SK-N-SH (cell line): ENCODE data around the gene GUCY1A1. TPM values are rescaled to one million over a fixed set of nuclear protein-coding genes. Genes with fewer than 3 reads are reported as not detected.

Experiments used
- CTCF ChIA-PET: fragments of 300-600, 350-600 bp; formaldehyde crosslinking; extraction: SDS; loops from one replicate; lab custom pipeline; 2021; lab: Yijun Ruan, JAX
- POLR2A ChIA-PET: fragments of 350-600 bp; sonication (Branson Sonifier 250); formaldehyde crosslinking; extraction: SDS; loops from one replicate; lab custom pipeline; 2020; ENCODE audit warnings: antibody characterized with exemption, inconsistent platforms; lab: Yijun Ruan, JAX
- DNase-seq: peaks from one replicate; pipeline ENCODE4 v3.0.0; 2012
- H2AFZ ChIP-seq: fragments of 200-600 bp; sonication (generic); 2 replicates; pipeline ENCODE4 v1.8.1; 2016; ENCODE audit warnings: antibody characterized with exemption, mild to moderate bottlenecking, low read depth
- H3F3A ChIP-seq: fragments of 200-600 bp; sonication (generic); replicated peaks from 2 replicates; pipeline ENCODE3; 2016; ENCODE audit warnings: antibody characterized with exemption, mild to moderate bottlenecking; ENCODE audit not compliant: insufficient read depth
- H3K27ac ChIP-seq, 2 experiments: fragments of 200-500 bp in 1 of 2; fragments of 200-600 bp in 1 of 2; sonication (Bioruptor generic) in 1 of 2; sonication (generic), shearing (Covaris generic) in 1 of 2; 2 replicates each; pipeline versions ENCODE4 v1.5.1 to v1.6.1; 2014 to 2016; ENCODE audit warnings: low read depth in 2 of 2, inconsistent platforms in 1 of 2, low read length in 1 of 2, mild to moderate bottlenecking in 1 of 2, mixed read lengths in 1 of 2
- H3K27me3 ChIP-seq: fragments of 200-600 bp; sonication (generic), shearing (Covaris generic); 2 replicates; pipeline ENCODE4 v1.6.1; 2016; ENCODE audit warnings: mixed run types; ENCODE audit not compliant: insufficient read depth
- H3K36me3 ChIP-seq, 2 experiments: fragments of 200-500 bp in 1 of 2; fragments of 200-600 bp in 1 of 2; sonication (Bioruptor generic) in 1 of 2; sonication (generic) in 1 of 2; replicated peaks in 1 of 2; 2 replicates each; pipeline versions ENCODE3 to v1.5.1; 2014 to 2016; ENCODE audit warnings: low read length in 1 of 2, mild to moderate bottlenecking in 1 of 2; ENCODE audit not compliant: insufficient read depth in 2 of 2, control insufficient read depth in 1 of 2
- H3K4me1 ChIP-seq, 2 experiments: fragments of 200-500 bp in 1 of 2; fragments of 200-600 bp in 1 of 2; sonication (Bioruptor generic) in 1 of 2; sonication (generic), shearing (Covaris generic) in 1 of 2; 2 replicates each; pipeline versions ENCODE4 v1.5.1 to v1.6.1; 2014 to 2016; ENCODE audit warnings: low read depth in 1 of 2, low read length in 1 of 2, mixed run types in 1 of 2; ENCODE audit not compliant: insufficient read depth in 2 of 2, control insufficient read depth in 1 of 2
- H3K4me2 ChIP-seq: fragments of 200-600 bp; sonication (generic), shearing (Covaris generic); 2 replicates; pipeline ENCODE4 v1.6.1; 2017; ENCODE audit warnings: mixed run types
- H3K4me3 ChIP-seq, 2 experiments: fragments of 200-500 bp in 1 of 2; fragments of 200-600 bp in 1 of 2; sonication (Bioruptor generic) in 1 of 2; sonication (generic), shearing (Covaris generic) in 1 of 2; 2 replicates each; pipeline versions ENCODE4 v1.5.1 to v1.8.1; 2014 to 2016; ENCODE audit warnings: low read depth in 2 of 2, inconsistent platforms in 1 of 2, low read length in 1 of 2, mild to moderate bottlenecking in 1 of 2, mixed read lengths in 1 of 2, moderate library complexity in 1 of 2
- H3K79me2 ChIP-seq: fragments of 200-600 bp; sonication (generic); 2 replicates; pipeline ENCODE4 v1.8.1; 2017; ENCODE audit warnings: mild to moderate bottlenecking; ENCODE audit not compliant: insufficient read depth
- H3K9ac ChIP-seq: fragments of 200-600 bp; sonication (generic); 2 replicates; pipeline ENCODE4 v1.6.1; 2017; ENCODE audit warnings: mixed run types
- H3K9me2 ChIP-seq: fragments of 200-600 bp; sonication (generic); 2 replicates; pipeline ENCODE4 v1.6.1; 2017; ENCODE audit warnings: mixed run types
- H3K9me3 ChIP-seq: fragments of 200-600 bp; sonication (generic); 2 replicates; pipeline ENCODE4 v1.6.1; 2017; ENCODE audit warnings: mixed run types, mild to moderate bottlenecking, moderate library complexity
- H4K20me1 ChIP-seq: fragments of 200-600 bp; sonication (generic); 2 replicates; pipeline ENCODE4 v1.6.1; 2017; ENCODE audit warnings: mild to moderate bottlenecking, mixed run types; ENCODE audit not compliant: insufficient read depth
- EP300 ChIP-seq, 2 experiments: IDR thresholded peaks; 2 replicates each; pipeline versions ENCODE4 v1.4.0 to v1.6.1; 2012; ENCODE audit warnings: borderline replicate concordance in 1 of 2, low read depth in 1 of 2, low read length in 1 of 2
- FOSL2 ChIP-seq: IDR thresholded peaks from 2 replicates; pipeline ENCODE4 v1.4.0; 2012; ENCODE audit warnings: low read depth, mild to moderate bottlenecking, moderate library complexity, borderline replicate concordance
- FOXJ3 ChIP-seq: sonication (generic); formaldehyde crosslinking; IDR thresholded peaks from 2 replicates; pipeline ENCODE4 v1.5.1; 2020; ENCODE audit warnings: mild to moderate bottlenecking, missing genetic modification reagents
- GABPA ChIP-seq: IDR thresholded peaks from 2 replicates; pipeline ENCODE4 v1.4.0; 2012; ENCODE audit warnings: low read depth, mild to moderate bottlenecking
- JUND ChIP-seq: IDR thresholded peaks from 2 replicates; pipeline ENCODE4 v1.4.0; 2012
- MAX ChIP-seq: IDR thresholded peaks from 2 replicates; pipeline ENCODE4 v1.4.0; 2012; ENCODE audit warnings: low read depth
- MEF2A ChIP-seq: IDR thresholded peaks from 2 replicates; pipeline ENCODE4 v1.4.0; 2012; ENCODE audit warnings: low read depth, borderline replicate concordance
- MXI1 ChIP-seq: IDR thresholded peaks from 2 replicates; pipeline ENCODE4 v1.6.1; 2012; ENCODE audit warnings: mild to moderate bottlenecking, low read depth, low read length, improper control_type of control experiment
- NFIC ChIP-seq: IDR thresholded peaks from 2 replicates; pipeline ENCODE4 v1.4.0; 2012; ENCODE audit warnings: borderline replicate concordance
- NRF1 ChIP-seq: IDR thresholded peaks from 2 replicates; pipeline ENCODE4 v1.6.1; 2012; ENCODE audit warnings: low read depth, mild to moderate bottlenecking, low read length
- RFX5 ChIP-seq: IDR thresholded peaks from 2 replicates; pipeline ENCODE4 v1.6.1; 2012; ENCODE audit warnings: mild to moderate bottlenecking, improper control_type of control experiment, low read length
- SIN3A ChIP-seq: IDR thresholded peaks from 2 replicates; pipeline ENCODE4 v1.6.1; 2012; ENCODE audit warnings: low read depth, mild to moderate bottlenecking, low read length, moderate library complexity, borderline replicate concordance
- TAF1 ChIP-seq: IDR thresholded peaks from 2 replicates; pipeline ENCODE4 v1.6.1; 2012; ENCODE audit warnings: low read depth, mild to moderate bottlenecking, low read length, moderate library complexity, borderline replicate concordance
- TEAD4 ChIP-seq: IDR thresholded peaks from 2 replicates; pipeline ENCODE4 v1.4.0; 2012; ENCODE audit warnings: mild to moderate bottlenecking, borderline replicate concordance; ENCODE audit not compliant: insufficient read depth
- YY1 ChIP-seq: IDR thresholded peaks from 2 replicates; pipeline ENCODE4 v1.4.0; 2012; ENCODE audit warnings: low read depth, mild to moderate bottlenecking
- WGBS: methylation state at CpG from one replicate; pipeline ENCODE4 v1.1.6; 2017; ENCODE audit warnings: low lambda C conversion rate; 5-methylcytosine and 5-hydroxymethylcytosine counted together
- polyA plus RNA-seq, 3 experiments: library from polyadenylated mRNA; depleted of rRNA; stranded (reverse); fragments of >200 nt; gene quantifications; 2 replicates each; pipeline ENCODE4 v1.2.3, GENCODE V29; 2012
- TF ChIP-seq, protein P1 (sequence below): IDR thresholded peaks from 2 replicates; pipeline ENCODE4 v1.4.0; 2012; ENCODE audit warnings: low read depth, borderline replicate concordance
- TF ChIP-seq, protein P2 (sequence below): IDR thresholded peaks from 2 replicates; pipeline ENCODE4 v1.4.0; 2012; ENCODE audit warnings: low read depth, borderline replicate concordance
- TF ChIP-seq, protein P3 (sequence below): fragments of 200-600 bp; sonication (generic); IDR thresholded peaks from 2 replicates; pipeline ENCODE4 v1.6.1; 2017; ENCODE audit warnings: antibody characterized with exemption, mild to moderate bottlenecking, moderate library complexity
- TF ChIP-seq, protein P4 (sequence below): IDR thresholded peaks from 2 replicates; pipeline ENCODE4; 2012

Gene GUCY1A1
- polyA plus RNA-seq, 1 of the 3 experiments (the other 2 are of a cell fraction) = 0.03 TPM

DNA sequence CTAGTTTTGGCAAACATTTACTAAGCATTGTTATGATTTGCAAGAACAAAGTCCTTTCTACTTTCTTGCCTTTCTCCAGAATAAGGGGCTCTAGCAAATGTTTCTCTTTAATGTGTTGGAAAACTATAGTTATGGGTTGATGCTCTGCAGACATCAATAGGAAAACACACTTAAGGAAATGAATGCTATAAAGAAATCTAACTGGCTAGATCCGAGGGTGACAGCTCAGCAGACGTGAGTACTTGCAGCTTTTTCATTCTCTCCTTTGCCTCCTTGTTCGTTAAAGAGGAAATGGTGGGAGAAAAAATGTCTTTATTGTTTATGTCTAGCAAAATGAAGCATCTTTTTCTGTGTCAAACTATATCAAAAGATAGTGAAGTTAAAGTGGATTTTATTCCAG is 98.5 kb downstream of the GUCY1A1 start:
- Histone ChIP-seq H3K4me2 (no peak overlapping the region), H3K9me3 (no peaks in the 10 kb centered on the region), H3K4me1 (no peaks in the 10 kb centered on the region; a peak in 1 of 4 replicates), H3K36me3 (no peaks in the 10 kb centered on the region), H3F3A (no peaks in the 10 kb centered on the region), H4K20me1 (no peaks in the 10 kb centered on the region), H3K79me2 (no peaks in the 10 kb centered on the region), H2AFZ (no peak overlapping the region), H3K27ac (no peak overlapping the region), H3K27me3 (no peaks in the 10 kb centered on the region), H3K4me3 (no peak overlapping the region), H3K9me2 (no peaks in the 10 kb centered on the region), H3K9ac (no peak overlapping the region)
- ChIA-PET POLR2A (no interaction called here), CTCF (no interaction called here)
- TF ChIP-seq SIN3A (no peak), NFIC (no peak), MEF2A (no peak), RFX5 (no peak), TAF1 (no peak), FOSL2 (no peak), MAX (no peak), NRF1 (no peak), EP300 (IDR thresholded peaks at IDR 0.05; ENCODE audit: borderline replicate concordance in 1 of 2, low read depth in 1 of 2, low read length in 1 of 2) (no peak), GABPA (no peak)
- TF ChIP-seq, protein P1, sequence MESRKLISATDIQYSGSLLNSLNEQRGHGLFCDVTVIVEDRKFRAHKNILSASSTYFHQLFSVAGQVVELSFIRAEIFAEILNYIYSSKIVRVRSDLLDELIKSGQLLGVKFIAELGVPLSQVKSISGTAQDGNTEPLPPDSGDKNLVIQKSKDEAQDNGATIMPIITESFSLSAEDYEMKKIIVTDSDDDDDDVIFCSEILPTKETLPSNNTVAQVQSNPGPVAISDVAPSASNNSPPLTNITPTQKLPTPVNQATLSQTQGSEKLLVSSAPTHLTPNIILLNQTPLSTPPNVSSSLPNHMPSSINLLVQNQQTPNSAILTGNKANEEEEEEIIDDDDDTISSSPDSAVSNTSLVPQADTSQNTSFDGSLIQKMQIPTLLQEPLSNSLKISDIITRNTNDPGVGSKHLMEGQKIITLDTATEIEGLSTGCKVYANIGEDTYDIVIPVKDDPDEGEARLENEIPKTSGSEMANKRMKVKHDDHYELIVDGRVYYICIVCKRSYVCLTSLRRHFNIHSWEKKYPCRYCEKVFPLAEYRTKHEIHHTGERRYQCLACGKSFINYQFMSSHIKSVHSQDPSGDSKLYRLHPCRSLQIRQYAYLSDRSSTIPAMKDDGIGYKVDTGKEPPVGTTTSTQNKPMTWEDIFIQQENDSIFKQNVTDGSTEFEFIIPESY = no peak
- TF ChIP-seq, protein P2, sequence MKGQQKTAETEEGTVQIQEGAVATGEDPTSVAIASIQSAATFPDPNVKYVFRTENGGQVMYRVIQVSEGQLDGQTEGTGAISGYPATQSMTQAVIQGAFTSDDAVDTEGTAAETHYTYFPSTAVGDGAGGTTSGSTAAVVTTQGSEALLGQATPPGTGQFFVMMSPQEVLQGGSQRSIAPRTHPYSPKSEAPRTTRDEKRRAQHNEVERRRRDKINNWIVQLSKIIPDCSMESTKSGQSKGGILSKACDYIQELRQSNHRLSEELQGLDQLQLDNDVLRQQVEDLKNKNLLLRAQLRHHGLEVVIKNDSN = no peak
- TF ChIP-seq, protein P3, sequence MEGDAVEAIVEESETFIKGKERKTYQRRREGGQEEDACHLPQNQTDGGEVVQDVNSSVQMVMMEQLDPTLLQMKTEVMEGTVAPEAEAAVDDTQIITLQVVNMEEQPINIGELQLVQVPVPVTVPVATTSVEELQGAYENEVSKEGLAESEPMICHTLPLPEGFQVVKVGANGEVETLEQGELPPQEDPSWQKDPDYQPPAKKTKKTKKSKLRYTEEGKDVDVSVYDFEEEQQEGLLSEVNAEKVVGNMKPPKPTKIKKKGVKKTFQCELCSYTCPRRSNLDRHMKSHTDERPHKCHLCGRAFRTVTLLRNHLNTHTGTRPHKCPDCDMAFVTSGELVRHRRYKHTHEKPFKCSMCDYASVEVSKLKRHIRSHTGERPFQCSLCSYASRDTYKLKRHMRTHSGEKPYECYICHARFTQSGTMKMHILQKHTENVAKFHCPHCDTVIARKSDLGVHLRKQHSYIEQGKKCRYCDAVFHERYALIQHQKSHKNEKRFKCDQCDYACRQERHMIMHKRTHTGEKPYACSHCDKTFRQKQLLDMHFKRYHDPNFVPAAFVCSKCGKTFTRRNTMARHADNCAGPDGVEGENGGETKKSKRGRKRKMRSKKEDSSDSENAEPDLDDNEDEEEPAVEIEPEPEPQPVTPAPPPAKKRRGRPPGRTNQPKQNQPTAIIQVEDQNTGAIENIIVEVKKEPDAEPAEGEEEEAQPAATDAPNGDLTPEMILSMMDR = no peak
- WGBS = 58% methylated on average over 3 of the region's 3 CpGs
- DNase-seq = no peak

GRCh38 chr4:155766622-155767021 is 100.0 kb downstream of the GUCY1A1 start:
- Histone ChIP-seq H3K4me1 (no peaks in the 10 kb centered on the region; a peak in 1 of 4 replicates), H3K4me3 (no peak overlapping the region), H3K4me2 (no peak overlapping the region), H4K20me1 (no peaks in the 10 kb centered on the region), H2AFZ (no peak overlapping the region), H3K9ac (no peak overlapping the region), H3K27ac (no peak overlapping the region), H3K27me3 (no peaks in the 10 kb centered on the region), H3K9me3 (no peaks in the 10 kb centered on the region), H3F3A (no peaks in the 10 kb centered on the region), H3K79me2 (no peaks in the 10 kb centered on the region), H3K36me3 (no peaks in the 10 kb centered on the region), H3K9me2 (no peaks in the 10 kb centered on the region)
- no peak for TF ChIP-seq JUND
- no peak for TF ChIP-seq SIN3A
- TF ChIP-seq, protein P2 = no peak
- TF ChIP-seq, protein P4, sequence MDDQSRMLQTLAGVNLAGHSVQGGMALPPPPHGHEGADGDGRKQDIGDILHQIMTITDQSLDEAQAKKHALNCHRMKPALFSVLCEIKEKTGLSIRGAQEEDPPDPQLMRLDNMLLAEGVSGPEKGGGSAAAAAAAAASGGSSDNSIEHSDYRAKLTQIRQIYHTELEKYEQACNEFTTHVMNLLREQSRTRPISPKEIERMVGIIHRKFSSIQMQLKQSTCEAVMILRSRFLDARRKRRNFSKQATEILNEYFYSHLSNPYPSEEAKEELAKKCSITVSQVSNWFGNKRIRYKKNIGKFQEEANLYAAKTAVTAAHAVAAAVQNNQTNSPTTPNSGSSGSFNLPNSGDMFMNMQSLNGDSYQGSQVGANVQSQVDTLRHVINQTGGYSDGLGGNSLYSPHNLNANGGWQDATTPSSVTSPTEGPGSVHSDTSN = no peak
- TF ChIP-seq TEAD4 = no peak
- TF ChIP-seq TAF1 = no peak
- TF ChIP-seq, protein P1 = no peak
- TF ChIP-seq YY1 = no peak
- TF ChIP-seq FOSL2 = no peak
- TF ChIP-seq FOXJ3 = no peak
- no peak for TF ChIP-seq MXI1
- ChIA-PET POLR2A (no interaction called here), CTCF (interaction anchor here (1.6 kb wide), 1 partner anchor 363 kb away, joined by 4 read pairs; no protein-coding TSS in a partner anchor)
- WGBS = 46% methylated on average over 2 of the region's 2 CpGs
- DNase-seq = no peak
